Occipital lobe (tissue), 2 donors: ENCODE data around the gene STARD13. TPM values are rescaled to one million over a fixed set of nuclear protein-coding genes. Genes with fewer than 3 reads are reported as not detected.

Experiments
- DNase-seq: peaks from one replicate; lab custom pipeline; 2025; lab: John Stamatoyannopoulos, UW
- total RNA-seq: library from RNA; depleted of rRNA; stranded (reverse); fragments of >200 nt; gene quantifications from one replicate; pipeline ENCODE4 v1.2.3, GENCODE V29; 2014

STARD13 gene
- total RNA-seq, 1 donor from 2014 or later = 12.3 TPM

DNA sequence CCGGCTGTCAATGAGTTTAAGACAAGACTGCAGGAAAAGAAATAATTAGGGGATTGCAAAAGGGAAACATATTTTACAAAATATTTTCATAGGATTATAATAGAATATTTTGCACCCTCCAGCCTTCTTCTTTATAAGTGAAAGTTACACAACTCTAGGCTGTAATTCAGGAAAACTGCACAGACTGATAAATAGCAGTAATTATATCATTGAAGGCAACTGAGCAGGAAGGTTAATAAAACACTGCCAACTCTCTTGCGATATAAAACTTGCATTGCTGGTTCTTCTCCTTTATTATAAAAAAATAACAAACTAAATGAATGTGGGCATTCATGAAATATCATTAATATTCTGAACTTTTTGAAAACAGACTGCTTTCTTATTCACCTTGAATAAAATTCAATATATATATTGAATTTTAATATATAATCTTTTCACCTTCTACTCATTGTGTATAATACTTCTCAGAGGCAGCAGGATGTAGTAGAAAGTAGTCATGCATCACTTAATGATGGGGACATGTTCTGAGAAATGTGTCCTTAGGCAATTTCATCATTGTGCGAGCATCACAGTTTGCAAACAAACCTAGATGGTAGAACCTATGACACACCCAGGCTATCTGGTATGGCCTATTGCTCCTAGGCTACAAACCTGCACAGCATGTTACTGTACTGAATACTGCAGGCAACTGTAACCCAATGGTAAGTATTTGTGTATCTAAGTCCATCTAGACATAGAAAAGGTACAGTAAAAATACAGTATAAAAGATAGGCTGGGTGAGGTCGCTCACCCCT is 24.9 kb upstream of the STARD13 start:
- DNase-seq = no peak

DNA sequence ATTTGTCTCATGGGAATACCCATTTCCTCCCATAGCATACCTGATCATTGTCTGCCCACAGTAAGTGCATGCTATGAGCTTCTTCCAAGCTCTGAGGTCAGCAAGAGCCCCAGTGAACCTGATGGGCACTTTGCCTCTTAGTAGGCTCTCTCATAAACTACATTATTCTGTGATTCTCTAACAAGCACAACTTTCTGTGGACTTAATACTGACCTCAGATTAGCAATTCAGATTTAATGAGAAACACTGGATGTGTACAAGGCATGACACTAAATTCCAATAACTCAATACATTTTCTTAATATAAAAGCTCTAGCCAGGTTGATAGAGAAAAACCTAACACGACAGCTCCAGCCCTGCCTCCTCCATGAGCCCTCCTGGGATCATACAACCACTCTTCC is 23.3 kb upstream of the STARD13 start:
- no peak for DNase-seq

DNA sequence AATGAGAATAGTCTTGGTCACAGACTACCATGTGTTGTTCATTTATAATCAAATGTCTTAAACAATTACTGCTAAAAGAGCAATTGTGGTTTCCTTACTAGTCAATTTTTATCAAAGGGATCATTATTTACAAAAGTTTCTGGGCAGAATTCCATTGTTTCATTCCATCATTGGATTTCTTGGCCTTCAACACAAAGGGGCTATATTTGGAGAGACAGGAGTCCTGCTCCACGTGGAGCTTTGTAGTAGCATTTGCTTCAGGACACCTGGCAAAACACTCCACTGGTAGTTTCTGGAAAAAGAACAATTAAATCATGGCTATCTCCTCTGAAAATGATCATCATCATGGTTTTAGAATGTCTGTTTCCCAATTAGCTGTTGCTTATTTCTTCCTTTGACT is 22.3 kb upstream of the STARD13 start:
- no peak for DNase-seq

DNA sequence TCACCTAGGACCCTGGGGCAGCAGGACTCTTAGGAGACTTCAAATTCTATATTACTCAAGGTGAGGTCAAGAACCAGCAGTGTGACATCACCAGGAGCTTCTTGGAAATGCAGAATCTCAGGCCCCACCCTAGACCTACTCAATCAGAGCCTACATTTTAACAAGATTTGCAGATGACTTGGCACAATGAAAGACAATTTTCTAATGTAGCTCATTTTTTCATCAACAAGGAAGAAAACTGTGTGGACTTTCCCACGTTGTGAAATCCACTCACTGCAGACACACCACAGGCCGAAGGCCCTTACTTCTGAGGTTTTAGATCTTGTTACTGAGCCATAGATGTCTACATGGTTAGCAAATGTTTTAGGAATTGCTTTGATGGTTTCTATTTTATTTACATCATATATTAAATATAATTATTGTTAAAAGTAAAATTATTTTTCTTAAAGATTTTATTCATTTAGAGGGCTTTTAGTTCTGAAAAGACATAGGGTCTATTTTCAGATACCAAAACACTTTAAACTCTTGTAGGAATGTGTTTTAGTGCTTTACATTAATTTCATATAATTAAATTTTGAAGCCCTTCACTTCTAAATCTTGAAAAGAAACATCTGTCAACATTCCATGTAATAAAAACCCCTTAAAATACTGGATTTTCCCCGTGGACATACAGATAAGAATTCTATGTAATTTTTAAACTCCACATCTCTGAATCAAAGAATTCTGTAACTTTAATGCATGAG is 18.5 kb upstream of the STARD13 start:
- DNase-seq = no peak

DNA sequence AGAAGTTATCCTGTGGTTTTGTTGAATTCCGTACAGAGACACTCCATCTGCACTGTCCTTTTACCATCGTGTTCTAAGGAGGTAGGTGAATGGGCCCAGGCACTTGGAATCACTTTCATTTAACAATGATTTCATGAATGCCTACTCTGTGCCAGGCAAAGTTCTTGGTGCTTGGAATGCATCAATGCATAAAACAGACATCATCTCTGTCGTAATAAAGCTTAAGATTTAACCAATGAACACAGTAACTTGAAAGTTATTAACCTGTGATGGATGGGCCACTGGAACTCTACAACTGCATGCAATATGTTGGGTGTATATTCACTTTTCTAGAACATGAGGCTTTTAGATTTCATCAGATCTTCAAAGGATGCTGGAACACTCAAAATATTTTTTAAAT is 14.1 kb upstream of the STARD13 start:
- DNase-seq = no peak

DNA sequence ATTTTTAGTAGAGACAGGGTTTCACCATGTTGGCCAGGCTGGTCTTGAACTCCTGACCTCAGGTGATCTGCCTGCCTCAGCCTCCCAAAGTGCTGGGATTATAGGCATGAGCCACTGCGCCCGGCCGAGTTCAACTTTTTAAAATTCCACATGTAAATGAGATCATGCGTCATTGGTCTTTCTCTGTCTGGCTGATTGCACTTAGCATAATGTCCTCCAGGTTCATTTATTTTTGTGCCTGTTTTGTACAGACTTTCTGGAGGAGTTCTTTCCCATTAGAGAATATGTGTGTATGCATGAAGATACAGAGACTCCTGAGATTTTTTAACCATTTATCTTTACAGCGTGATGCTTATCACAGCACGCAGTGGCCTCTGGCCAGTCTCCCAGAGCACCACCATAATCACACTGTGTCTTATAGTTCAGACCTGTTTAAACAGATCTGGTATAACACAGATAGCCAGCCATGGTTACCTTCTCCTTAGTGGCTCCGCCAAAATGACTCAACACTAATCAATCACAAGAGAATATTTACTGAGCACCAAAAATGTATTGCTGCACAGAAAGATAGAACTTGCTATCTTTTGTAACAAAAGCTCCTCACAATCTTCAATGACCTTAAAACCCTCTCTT is 11.4 kb upstream of the STARD13 start:
- no peak for DNase-seq

DNA sequence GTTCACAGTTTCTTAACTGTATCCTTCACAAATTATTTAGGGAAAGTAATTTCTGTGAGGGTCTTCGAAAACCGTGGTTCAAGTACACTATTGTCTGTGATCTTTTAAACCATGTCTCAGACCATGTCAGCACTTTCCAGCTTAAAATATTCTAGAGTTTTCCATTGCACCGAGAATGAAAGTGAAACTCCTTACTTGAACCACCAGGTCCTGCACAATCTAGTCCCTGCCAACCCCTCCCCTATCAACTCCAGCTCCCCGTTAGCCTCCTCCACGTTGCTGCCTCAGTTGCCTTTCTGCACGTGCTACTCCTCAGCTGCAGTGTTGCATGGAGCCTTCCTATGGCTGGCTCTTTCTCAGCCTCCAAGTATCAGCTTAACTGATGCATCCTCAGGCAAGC is 7.2 kb upstream of the STARD13 start:
- no peak for DNase-seq

DNA sequence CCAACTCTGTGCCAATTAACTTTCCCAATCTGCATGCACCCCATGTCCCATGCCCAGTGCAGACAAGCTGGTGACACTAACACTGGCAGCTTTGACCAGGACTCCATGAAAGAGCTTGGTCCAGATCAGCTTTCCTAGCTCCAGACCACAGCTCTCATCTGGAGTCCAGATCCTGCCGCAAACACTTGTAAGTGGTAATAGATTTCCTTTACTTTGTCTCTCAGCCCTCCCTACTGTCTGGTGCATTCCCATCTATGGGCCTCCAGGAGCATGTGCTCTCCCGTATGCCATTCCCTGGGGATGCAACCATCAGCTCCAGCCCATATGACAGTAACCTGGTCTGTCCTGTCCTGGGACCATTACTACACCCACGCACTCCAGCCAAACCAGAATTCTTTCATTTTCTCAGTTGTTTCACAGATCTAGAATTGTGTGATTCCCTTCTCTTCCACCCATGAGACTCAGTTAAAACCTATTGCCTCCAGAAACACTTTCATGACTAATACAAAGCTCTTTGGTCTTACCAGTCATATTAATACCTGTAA is 4.9 kb upstream of the STARD13 start:
- DNase-seq = no peak

DNA sequence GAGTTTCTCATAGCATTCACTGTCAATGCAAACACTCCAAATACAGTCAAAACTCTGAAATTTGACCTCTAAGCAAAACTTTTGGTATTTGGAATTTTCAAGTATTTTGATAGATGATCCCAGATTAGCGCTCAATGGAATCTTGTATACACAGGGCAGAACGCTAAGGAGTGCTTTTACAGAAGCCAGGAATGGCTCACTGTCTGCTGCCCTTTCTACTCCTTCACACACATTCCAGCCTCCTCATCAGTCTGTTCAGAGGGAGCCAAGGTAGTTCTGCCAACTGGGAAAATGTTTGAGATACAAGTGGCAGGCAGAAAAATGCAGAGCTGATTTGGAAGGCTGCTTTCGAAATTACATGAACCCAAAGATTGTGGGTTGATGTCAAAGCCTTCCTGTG is 4.4 kb upstream of the STARD13 start:
- DNase-seq = no peak

DNA sequence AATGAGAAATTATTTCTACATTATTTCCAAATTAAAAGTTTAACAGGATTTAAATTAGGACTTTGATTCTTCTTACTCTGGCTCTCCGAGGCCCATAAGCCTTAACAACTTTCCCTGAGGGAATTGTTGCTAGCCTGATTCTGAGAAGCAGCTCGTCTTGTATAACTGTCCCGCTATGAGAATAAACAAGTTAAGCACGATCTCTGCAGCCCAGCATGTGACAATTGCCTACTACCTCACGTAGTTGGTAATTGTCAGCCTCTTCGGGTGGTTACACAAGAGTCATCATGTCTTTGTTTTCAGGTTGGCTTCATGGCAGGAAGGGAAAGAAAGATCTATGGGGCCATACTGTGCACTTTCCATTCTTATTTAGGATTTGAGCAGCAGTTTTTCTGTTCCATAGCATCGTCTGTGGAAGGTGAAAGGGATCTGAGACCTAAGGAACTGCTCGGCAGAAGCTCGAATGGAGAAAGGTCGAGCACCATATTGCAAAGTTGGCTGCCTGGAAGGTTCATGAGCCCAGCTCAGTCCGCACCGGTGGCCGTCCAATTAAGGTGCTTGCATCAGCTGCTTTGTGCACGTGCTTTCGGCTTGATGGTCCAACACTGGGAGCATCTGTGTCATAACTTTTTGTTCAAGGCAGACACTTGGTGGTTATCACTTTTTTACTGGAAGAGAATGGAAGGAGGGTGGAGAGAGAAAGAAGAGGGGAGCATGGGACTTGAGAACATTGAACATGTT is 1.8 kb upstream of the STARD13 start:
- DNase-seq = no peak

DNA sequence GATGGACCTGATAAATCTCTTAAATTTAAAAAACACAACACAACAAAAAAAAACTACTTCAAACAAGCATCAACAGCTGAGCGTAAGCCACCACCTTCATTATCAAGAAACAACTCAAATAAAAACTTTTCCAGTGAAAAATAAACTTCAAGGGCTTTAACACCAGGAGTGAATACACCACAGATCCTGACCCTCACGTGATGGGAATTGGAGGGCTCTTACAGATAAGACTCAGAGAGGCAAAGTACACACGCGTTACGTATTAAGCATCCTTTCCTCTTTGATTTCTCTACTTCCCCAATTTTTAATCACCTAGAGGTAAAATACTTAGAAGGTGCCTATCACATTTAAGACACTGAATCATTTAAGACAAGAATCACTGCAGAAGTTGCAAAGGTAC is 573 bp upstream of the STARD13 start:
- DNase-seq = no peak

DNA sequence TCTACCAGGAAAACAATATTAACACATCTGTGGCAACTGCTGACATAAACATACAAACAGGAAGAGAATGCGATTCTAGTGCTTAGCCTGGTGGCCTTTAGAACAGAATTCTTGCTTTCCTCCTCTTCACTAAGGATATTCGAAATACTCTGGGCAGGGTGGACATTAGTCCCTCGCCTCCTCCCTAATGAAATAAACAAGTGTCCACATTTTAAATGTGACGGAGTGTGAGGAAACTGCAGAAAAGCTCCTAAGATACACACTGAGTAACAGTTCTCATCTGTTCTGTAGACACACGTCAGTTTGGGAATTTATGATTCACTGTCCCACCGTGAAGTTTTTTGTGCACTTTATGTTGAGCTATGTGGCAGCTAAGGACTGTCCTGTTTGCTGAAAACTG is 639 bp downstream of the STARD13 start:
- DNase-seq = no peak

DNA sequence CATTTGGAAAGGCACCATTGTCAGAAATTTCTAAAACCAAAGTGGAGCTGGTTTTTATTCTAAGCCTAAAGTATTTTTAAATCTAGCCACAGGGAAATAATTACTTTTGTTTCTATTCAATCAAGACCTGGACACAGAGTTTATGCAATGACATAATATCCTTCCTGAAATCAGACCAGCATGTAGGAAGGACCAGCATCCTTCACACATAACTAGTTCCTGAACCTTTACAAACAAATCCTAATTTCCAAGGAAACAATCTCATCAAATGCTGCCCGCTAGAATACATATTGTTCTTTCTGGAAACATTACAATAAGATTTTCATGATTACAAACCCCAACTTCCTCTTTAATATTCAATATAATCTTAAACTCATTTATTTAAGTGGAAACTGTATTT is 1.5 kb downstream of the STARD13 start:
- DNase-seq = no peak

DNA sequence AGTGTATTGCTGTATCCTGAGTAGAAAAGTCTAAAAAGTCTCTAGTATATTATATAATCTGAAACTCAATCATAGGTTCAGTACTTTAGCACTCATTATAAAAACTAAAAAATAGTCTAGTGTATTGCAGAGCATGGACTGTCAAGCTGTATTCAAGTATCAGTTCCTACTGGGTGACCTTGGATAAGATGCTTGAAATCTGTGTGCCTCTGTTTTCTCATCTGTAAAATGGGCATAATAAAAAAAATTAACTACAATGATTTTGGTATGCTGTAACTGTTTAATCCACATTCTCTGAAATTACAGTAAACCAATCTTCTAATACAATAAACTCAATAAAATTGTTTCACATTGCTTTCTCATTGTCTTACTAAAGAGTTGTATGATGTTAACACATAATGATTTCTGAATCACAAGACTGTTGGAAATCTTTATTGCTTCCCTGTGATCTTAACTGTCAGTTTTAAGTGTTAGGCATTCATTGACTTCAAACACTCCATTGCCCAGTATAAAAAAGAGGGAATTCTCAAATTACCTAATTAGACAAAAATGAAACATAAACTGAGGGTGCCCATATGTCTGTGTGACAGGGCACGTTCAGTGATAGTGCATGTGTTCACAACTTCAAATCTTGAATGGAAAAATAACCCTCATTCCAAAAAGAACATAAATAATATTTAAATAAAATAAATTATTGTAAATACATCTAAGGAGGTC is 2.2 kb downstream of the STARD13 start:
- no peak for DNase-seq

DNA sequence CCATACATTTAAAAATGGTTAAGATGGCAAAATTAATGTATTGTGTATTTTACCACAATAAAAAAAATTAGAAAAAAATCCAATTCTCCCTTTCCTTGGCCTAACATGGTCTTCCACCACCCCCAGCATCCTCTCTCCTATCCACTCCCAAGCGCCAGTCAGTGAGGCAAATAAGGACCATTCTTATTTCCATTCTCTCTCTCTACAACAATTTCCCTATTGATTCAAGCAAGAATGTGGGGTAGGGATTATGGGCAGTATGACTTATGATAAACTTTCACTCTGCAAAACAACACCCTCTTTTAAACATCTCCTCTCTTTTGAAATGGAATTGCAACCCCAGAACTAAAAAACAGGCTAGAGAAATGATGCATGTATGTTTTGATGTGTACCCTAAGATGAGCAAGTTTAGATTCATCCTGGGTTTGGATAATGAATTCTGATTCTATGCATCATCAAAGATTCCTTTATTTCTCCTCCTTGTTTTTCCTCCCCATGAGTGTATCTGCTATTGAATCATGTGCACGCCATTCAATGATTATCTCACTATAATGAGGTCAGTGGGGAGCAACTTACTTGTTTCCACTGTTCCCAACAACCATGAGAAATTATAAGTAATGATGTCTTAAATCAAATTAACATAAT is 3.5 kb downstream of the STARD13 start:
- no peak for DNase-seq

DNA sequence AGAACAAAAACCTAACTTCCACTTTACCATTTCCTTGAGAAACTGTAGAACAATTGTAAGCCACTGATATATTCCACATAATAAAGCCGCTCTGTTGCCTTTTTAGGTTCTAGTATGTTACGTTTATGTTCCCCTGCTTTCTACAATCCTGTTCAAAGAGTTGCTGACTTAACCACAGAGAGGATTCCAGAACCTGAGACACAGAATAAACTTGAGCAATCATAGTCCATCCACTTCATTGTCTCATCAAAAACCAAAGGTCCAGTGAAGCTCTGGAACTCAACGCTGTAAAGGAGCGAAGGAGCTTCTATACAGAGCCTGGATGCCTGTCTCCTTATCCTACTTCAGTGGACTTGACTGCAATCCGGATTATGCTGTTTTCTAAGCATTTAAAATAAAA is 4.6 kb downstream of the STARD13 start:
- no peak for DNase-seq

DNA sequence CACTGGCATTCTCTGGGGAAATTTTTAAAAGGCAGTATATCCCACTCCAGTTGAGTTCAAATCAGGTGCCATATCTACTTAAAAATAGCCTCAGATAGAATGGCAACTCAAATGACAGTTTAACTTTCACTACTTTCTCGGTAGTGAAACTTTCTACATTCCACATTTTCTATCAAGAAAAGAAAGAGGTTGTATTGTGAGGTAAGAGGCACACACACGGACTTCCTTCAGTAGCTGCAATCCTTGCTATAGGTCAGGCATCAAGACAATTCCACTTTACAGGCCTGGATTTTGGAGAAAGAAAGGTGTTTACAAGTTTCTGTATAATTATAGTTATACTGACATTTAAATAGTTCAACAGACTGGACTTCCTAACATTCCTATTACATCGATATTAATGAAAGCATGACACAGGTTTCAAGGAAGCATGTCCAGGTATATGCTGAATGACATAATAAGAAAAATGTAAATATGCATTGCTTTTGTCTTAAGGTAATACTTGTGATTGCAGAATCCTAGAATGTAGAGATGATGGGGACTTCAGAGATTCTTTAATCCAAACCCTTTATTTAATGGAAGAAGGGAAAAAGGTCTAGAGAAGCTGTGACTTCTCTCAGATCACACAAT is 5.2 kb downstream of the STARD13 start:
- no peak for DNase-seq

DNA sequence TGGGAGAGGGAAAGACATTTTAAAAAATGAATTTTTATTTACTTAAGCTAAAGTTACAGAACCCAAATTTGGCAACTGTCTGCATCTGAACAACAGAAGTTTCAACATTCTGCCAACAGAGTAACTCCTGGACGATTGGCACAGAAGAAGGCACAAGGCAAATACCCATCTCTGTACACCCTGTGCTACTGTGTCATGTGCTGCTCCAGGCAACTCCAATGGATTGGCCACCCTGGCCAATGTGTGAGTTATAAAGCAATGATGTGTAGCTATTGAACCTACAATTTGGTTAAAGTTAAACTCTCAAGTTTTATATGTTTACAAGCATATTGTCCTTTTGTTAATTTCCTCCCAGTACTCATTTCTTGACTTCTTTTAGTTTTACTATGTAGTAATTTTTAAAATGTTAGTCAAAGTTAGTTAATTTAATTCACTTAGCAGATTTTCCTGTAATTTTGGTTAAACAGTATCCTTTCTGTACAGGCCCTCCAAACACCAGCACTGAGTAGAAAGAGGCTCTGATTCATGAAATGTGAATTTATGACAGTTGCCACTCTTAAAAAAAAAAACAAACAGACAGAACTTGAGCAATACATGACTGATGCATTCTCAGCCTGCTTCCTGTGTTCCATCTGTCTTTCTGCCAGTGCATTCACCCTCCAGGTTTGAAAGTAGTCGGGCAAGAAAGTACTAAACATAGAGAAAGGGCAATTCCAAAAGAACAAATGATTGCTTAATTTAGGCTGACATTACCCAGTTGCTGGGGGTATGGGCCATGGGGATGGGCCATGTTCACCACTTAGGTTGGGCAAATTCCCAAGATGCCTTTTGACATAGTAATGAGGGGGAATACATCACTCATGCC is 5.9 kb downstream of the STARD13 start:
- no peak for DNase-seq

DNA sequence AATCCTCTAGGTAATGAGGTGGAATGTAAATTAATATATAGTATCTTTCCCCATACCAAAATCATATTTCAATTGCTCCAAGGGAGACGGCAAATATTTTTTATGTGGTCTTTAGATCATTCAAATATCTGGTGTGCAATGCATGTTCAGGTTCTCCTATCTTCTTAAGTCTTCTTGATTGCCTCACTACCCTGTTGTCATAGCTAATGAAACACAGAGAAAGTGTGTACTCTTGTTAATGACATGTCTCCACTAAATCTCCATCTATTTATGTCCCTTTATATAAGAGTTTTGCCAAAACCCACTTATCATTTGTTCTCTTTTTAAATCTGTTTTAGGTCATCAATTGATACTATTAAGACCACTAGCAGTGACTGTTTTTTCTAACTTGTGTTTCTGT is 6.6 kb downstream of the STARD13 start:
- no peak for DNase-seq
